ENCODE measurements around the gene MINPP1. TPM values are rescaled to one million over a fixed set of nuclear protein-coding genes. Genes with fewer than 3 reads are reported as not detected.
A peak's percentile ranks its signal among the peaks of the same experiment; 100 is the strongest.

The MINPP1 gene
- total and polyA plus RNA-seq, 2 of the 13 experiments (the other 11 are each of a cell fraction or from before 2014, with no cell fraction given), result 19.2 to 53.7 TPM

DNA sequence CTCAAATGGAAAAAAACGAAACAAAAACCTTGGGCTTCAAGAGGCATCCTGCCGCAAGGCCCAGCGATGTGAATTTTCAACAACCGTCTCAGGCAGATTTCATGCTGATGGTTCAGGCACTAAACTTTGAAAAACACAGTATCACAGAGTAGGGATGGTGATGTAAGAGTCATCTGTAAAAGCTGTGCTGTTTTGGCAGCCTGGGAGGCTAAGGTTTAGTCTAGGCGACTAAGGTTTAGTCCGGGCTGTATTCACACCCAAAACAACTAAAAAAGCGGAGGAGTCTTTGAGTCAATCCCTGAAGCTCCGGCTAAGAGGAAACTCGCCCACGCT lies 420 bp upstream of the MINPP1 start (continued):
- TF ChIP-seq, protein P1, sequence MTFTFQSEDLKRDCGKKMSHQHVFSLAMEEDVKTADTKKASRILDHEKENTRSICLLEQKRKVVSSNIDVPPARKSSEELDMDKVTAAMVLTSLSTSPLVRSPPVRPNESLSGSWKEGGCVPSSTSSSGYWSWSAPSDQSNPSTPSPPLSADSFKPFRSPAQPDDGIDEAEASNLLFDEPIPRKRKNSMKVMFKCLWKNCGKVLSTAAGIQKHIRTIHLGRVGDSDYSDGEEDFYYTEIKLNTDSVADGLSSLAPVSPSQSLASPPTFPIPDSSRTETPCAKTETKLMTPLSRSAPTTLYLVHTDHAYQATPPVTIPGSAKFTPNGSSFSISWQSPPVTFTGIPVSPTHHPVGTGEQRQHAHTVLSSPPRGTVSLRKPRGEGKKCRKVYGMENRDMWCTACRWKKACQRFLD (CRISPR knock-in tag; IDR thresholded peaks at IDR 0.05; ENCODE audit: borderline replicate concordance), result peak; percentile 2; the same call in 1 of the 2 replicates
- TF ChIP-seq ZNF367 (CRISPR knock-in tag; IDR thresholded peaks at IDR 0.05; ENCODE audit: borderline replicate concordance), result no peak
- no peak for TF ChIP-seq HDAC2 (CRISPR knock-in tag; IDR thresholded peaks at IDR 0.05)
- TF ChIP-seq ZNF572 (CRISPR knock-in tag; IDR thresholded peaks at IDR 0.05), result no peak
- no peak for TF ChIP-seq FIP1L1 (IDR thresholded peaks at IDR 0.05; ENCODE audit: borderline replicate concordance, insufficient read depth, low read depth, low read length)
- no peak for TF ChIP-seq ZNF274 (CRISPR knock-in tag; IDR thresholded peaks at IDR 0.05)
- 0 out of 2 replicates have a peak, but pooled peaks have one; percentile 23 for TF ChIP-seq ZNF136 (CRISPR knock-in tag; IDR thresholded peaks at IDR 0.05; ENCODE audit: low read depth)
- no peak for TF ChIP-seq ZNF589 (CRISPR knock-in tag; conservative IDR thresholded peaks at IDR 0.05)
- TF ChIP-seq, protein P2, sequence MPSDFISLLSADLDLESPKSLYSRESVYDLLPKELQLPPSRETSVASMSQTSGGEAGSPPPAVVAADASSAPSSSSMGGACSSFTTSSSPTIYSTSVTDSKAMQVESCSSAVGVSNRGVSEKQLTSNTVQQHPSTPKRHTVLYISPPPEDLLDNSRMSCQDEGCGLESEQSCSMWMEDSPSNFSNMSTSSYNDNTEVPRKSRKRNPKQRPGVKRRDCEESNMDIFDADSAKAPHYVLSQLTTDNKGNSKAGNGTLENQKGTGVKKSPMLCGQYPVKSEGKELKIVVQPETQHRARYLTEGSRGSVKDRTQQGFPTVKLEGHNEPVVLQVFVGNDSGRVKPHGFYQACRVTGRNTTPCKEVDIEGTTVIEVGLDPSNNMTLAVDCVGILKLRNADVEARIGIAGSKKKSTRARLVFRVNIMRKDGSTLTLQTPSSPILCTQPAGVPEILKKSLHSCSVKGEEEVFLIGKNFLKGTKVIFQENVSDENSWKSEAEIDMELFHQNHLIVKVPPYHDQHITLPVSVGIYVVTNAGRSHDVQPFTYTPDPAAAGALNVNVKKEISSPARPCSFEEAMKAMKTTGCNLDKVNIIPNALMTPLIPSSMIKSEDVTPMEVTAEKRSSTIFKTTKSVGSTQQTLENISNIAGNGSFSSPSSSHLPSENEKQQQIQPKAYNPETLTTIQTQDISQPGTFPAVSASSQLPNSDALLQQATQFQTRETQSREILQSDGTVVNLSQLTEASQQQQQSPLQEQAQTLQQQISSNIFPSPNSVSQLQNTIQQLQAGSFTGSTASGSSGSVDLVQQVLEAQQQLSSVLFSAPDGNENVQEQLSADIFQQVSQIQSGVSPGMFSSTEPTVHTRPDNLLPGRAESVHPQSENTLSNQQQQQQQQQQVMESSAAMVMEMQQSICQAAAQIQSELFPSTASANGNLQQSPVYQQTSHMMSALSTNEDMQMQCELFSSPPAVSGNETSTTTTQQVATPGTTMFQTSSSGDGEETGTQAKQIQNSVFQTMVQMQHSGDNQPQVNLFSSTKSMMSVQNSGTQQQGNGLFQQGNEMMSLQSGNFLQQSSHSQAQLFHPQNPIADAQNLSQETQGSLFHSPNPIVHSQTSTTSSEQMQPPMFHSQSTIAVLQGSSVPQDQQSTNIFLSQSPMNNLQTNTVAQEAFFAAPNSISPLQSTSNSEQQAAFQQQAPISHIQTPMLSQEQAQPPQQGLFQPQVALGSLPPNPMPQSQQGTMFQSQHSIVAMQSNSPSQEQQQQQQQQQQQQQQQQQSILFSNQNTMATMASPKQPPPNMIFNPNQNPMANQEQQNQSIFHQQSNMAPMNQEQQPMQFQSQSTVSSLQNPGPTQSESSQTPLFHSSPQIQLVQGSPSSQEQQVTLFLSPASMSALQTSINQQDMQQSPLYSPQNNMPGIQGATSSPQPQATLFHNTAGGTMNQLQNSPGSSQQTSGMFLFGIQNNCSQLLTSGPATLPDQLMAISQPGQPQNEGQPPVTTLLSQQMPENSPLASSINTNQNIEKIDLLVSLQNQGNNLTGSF (CRISPR knock-in tag; IDR thresholded peaks at IDR 0.05), result no peak
- TF ChIP-seq ZNF468 (CRISPR knock-in tag; IDR thresholded peaks at IDR 0.05), result no peak
- TF ChIP-seq FOXJ3 (CRISPR knock-in tag; IDR thresholded peaks at IDR 0.05; ENCODE audit: borderline replicate concordance), result peak; percentile 32; the same call in 1 of the 2 replicates
- TF ChIP-seq, protein P3, sequence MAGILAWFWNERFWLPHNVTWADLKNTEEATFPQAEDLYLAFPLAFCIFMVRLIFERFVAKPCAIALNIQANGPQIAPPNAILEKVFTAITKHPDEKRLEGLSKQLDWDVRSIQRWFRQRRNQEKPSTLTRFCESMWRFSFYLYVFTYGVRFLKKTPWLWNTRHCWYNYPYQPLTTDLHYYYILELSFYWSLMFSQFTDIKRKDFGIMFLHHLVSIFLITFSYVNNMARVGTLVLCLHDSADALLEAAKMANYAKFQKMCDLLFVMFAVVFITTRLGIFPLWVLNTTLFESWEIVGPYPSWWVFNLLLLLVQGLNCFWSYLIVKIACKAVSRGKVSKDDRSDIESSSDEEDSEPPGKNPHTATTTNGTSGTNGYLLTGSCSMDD (CRISPR knock-in tag; IDR thresholded peaks at IDR 0.05), result no peak
- TF ChIP-seq SATB2 (CRISPR knock-in tag; IDR thresholded peaks at IDR 0.05), result 0 out of 2 replicates have a peak, but pooled peaks have one; percentile 14
- TF ChIP-seq ZNF629 (CRISPR knock-in tag; conservative IDR thresholded peaks at IDR 0.05), result no peak
- TF ChIP-seq, protein P4, sequence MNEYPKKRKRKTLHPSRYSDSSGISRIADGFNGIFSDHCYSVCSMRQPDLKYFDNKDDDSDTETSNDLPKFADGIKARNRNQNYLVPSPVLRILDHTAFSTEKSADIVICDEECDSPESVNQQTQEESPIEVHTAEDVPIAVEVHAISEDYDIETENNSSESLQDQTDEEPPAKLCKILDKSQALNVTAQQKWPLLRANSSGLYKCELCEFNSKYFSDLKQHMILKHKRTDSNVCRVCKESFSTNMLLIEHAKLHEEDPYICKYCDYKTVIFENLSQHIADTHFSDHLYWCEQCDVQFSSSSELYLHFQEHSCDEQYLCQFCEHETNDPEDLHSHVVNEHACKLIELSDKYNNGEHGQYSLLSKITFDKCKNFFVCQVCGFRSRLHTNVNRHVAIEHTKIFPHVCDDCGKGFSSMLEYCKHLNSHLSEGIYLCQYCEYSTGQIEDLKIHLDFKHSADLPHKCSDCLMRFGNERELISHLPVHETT (CRISPR knock-in tag; conservative IDR thresholded peaks at IDR 0.05), result no peak
- TF ChIP-seq, protein P5, sequence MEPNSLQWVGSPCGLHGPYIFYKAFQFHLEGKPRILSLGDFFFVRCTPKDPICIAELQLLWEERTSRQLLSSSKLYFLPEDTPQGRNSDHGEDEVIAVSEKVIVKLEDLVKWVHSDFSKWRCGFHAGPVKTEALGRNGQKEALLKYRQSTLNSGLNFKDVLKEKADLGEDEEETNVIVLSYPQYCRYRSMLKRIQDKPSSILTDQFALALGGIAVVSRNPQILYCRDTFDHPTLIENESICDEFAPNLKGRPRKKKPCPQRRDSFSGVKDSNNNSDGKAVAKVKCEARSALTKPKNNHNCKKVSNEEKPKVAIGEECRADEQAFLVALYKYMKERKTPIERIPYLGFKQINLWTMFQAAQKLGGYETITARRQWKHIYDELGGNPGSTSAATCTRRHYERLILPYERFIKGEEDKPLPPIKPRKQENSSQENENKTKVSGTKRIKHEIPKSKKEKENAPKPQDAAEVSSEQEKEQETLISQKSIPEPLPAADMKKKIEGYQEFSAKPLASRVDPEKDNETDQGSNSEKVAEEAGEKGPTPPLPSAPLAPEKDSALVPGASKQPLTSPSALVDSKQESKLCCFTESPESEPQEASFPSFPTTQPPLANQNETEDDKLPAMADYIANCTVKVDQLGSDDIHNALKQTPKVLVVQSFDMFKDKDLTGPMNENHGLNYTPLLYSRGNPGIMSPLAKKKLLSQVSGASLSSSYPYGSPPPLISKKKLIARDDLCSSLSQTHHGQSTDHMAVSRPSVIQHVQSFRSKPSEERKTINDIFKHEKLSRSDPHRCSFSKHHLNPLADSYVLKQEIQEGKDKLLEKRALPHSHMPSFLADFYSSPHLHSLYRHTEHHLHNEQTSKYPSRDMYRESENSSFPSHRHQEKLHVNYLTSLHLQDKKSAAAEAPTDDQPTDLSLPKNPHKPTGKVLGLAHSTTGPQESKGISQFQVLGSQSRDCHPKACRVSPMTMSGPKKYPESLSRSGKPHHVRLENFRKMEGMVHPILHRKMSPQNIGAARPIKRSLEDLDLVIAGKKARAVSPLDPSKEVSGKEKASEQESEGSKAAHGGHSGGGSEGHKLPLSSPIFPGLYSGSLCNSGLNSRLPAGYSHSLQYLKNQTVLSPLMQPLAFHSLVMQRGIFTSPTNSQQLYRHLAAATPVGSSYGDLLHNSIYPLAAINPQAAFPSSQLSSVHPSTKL (CRISPR knock-in tag; IDR thresholded peaks at IDR 0.05), result no peak
- TF ChIP-seq GTF2F1 (IDR thresholded peaks at IDR 0.05; ENCODE audit: low read length), result no peak
- no peak for TF ChIP-seq ZNF614 (CRISPR knock-in tag; IDR thresholded peaks at IDR 0.05; ENCODE audit: borderline replicate concordance)

All from HepG2 (cell line).